Skin of body (tissue), 3 donors: Measurements from ENCODE around the gene NCAN. TPM values are rescaled to one million over a fixed set of nuclear protein-coding genes. Genes with fewer than 3 reads are reported as not detected.

Experiments
- DNase-seq: peaks from one replicate; lab custom pipeline; 2025; lab: John Stamatoyannopoulos, UW
- small RNA-seq: library from RNA; depleted of rRNA; stranded (forward); fragments of <200 nt; gene quantifications from one replicate; pipeline ENCODE3, GENCODE V24; 2014; ENCODE audit warnings: low replicate concordance
- total RNA-seq: library from RNA; depleted of rRNA; stranded (reverse); fragments of >200 nt; gene quantifications from one replicate; pipeline ENCODE4 v1.2.3, GENCODE V29; 2014

Gene NCAN
- total RNA-seq, 1 donor from 2014 or later: 0.49 TPM

- DNase-seq: no peak
Observed at GRCh38 chr19:19279062-19279612, 67.4 kb downstream of the NCAN start.

- no peak for DNase-seq
Observed at GRCh38 chr19:19279853-19280252, 68.1 kb downstream of the NCAN start.

- DNase-seq: no peak
Observed at GRCh38 chr19:19280561-19280960, 68.8 kb downstream of the NCAN start.

GRCh38 chr19:19285686-19286085 lies 73.9 kb downstream of the NCAN start:
- DNase-seq: no peak

- DNase-seq: no peak
Observed at GRCh38 chr19:19292607-19293006, 80.8 kb downstream of the NCAN start.

- DNase-seq: no peak
Observed at GRCh38 chr19:19294914-19295313, 83.2 kb downstream of the NCAN start.

GRCh38 chr19:19296953-19297689 lies 85.4 kb downstream of the NCAN start:
- no peak for DNase-seq

- no peak for DNase-seq
Observed at GRCh38 chr19:19297759-19298158, 86.0 kb downstream of the NCAN start.

- DNase-seq: no peak
Observed at GRCh38 chr19:19300613-19301012, 88.9 kb downstream of the NCAN start.

Small RNA genes within 50 kb of the gene (small RNA-seq; reads per million reads assigned to genes)
- gene RNU6-1028P: not detected

Other genes starting within 250 kb of the NCAN start
- 33.5 TPM for gene SUGP2, start 178.4 kb upstream of the NCAN start, total RNA-seq
- 15.5 TPM for gene ARMC6, start 178.4 kb upstream of the NCAN start, total RNA-seq
- 6.7 TPM for gene SLC25A42, start 148.0 kb upstream of the NCAN start, total RNA-seq
- gene TMEM161A, start 73.5 kb upstream of the NCAN start, total RNA-seq: 9.7 TPM
- gene MEF2B, start 41.7 kb upstream of the NCAN start, total RNA-seq: 0.49 TPM
- 4.9 TPM for gene BORCS8, start 19.8 kb upstream of the NCAN start, total RNA-seq
- gene RFXANK, start 19.7 kb upstream of the NCAN start, total RNA-seq: 34.1 TPM
- 6.7 TPM for gene NR2C2AP, start 8.5 kb upstream of the NCAN start, total RNA-seq
- 0.39 TPM for gene TM6SF2, start 61.3 kb downstream of the NCAN start, total RNA-seq
- 26.6 TPM for gene SUGP1, start 108.6 kb downstream of the NCAN start, total RNA-seq
- gene MAU2, start 108.9 kb downstream of the NCAN start, total RNA-seq: 39.3 TPM
- 24.3 TPM for gene GATAD2A, start 193.7 kb downstream of the NCAN start, total RNA-seq